ENCODE data around the gene HNRNPL.

HNRNPL gene

DNA sequence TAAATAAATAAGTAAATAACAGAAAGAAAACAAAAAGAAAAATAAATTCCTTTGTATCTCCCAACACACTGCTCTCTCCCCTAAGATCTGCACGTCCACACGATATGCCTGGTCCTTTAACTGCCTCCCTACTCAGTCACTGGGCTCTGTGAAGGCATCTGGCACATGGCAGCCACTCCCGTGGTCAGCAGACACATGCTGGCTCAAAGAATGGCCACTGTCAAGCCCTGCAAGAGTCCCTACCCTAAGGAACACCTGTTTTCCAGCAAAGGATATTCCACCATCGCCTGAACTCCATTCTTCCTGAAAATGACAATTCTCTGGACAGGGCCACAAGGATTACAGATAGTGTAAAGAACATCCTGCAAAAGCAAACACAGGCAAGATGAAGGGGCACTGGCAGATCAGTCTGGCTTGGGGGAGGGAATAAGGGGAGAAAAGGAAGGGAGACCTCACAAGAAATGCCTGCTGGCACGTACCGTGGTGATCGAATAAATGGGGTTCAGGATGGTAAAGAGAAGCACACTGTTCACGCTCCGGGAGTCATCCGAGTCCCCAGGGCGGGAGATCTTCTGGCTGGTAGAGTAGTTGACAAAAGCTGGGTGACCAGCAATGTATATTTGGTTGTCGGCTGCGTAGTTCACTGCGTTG, 4.3 kb downstream of the HNRNPL start:
- Histone ChIP-seq H3K9ac (no peak overlapping the region), H3K27ac (no peak overlapping the region), H3K4me2 (ENCODE audit: low read length) (no peak overlapping the region), H3K36me3 (ENCODE audit: control insufficient read depth, insufficient read depth, low read length) (no peaks in the 10 kb centered on the region), H3K4me3 (ENCODE audit: low read depth, low read length) (no peak overlapping the region), H3K79me2 (peaks cover 49% of the 10 kb centered on the region), H3K4me1 (peaks cover 10% of the 10 kb centered on the region), H2AFZ (no peak overlapping the region), H3K9me3 (ENCODE audit: control insufficient read depth, low read length) (no peaks in the 10 kb centered on the region), H3K27me3 (ENCODE audit: control insufficient read depth, insufficient read depth, low read length) (no peaks in the 10 kb centered on the region)
- TF ChIP-seq, protein P1, sequence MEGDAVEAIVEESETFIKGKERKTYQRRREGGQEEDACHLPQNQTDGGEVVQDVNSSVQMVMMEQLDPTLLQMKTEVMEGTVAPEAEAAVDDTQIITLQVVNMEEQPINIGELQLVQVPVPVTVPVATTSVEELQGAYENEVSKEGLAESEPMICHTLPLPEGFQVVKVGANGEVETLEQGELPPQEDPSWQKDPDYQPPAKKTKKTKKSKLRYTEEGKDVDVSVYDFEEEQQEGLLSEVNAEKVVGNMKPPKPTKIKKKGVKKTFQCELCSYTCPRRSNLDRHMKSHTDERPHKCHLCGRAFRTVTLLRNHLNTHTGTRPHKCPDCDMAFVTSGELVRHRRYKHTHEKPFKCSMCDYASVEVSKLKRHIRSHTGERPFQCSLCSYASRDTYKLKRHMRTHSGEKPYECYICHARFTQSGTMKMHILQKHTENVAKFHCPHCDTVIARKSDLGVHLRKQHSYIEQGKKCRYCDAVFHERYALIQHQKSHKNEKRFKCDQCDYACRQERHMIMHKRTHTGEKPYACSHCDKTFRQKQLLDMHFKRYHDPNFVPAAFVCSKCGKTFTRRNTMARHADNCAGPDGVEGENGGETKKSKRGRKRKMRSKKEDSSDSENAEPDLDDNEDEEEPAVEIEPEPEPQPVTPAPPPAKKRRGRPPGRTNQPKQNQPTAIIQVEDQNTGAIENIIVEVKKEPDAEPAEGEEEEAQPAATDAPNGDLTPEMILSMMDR (IDR thresholded peaks at IDR 0.05) = no peak

DNA sequence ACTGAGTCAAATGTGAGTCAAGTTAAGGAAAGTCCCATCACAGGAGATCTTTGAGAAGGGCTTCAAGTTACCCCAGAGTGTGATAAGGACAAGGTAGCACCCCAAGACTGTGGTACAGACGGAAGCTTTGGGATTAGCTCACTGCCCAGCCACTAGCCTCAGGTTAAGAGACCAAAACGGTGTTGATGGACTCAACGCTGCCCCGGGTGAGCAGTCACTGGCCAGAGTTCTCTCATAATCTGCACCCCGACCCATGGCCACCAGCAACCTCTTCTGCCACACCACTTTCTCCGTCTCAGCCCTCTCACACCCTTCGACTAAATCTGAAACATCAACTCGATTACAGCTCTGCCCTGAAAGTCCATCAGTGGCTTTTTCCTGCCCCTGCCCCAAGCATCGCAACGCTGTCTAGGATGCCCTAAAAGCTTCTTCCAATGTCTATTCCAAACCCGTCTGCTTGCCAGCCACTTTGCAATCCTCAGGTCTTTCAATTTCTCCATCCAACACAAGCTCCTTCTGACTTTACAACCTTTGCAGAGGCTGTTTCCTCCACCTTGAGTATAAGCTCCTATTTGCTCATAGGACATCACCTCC, 5.6 kb downstream of the HNRNPL start:
- Histone ChIP-seq H3K4me1 (peaks cover 10% of the 10 kb centered on the region), H3K79me2 (peaks cover 49% of the 10 kb centered on the region), H2AFZ (no peak overlapping the region), H3K9me3 (ENCODE audit: control insufficient read depth, low read length) (no peaks in the 10 kb centered on the region), H3K27me3 (ENCODE audit: control insufficient read depth, insufficient read depth, low read length) (no peaks in the 10 kb centered on the region), H3K27ac (no peak overlapping the region), H3K4me2 (ENCODE audit: low read length) (no peak overlapping the region), H3K9ac (no peak overlapping the region), H3K36me3 (ENCODE audit: control insufficient read depth, insufficient read depth, low read length) (no peaks in the 10 kb centered on the region), H3K4me3 (ENCODE audit: low read depth, low read length) (no peak overlapping the region)
- TF ChIP-seq, protein P1 (IDR thresholded peaks at IDR 0.05) = no peak

DNA sequence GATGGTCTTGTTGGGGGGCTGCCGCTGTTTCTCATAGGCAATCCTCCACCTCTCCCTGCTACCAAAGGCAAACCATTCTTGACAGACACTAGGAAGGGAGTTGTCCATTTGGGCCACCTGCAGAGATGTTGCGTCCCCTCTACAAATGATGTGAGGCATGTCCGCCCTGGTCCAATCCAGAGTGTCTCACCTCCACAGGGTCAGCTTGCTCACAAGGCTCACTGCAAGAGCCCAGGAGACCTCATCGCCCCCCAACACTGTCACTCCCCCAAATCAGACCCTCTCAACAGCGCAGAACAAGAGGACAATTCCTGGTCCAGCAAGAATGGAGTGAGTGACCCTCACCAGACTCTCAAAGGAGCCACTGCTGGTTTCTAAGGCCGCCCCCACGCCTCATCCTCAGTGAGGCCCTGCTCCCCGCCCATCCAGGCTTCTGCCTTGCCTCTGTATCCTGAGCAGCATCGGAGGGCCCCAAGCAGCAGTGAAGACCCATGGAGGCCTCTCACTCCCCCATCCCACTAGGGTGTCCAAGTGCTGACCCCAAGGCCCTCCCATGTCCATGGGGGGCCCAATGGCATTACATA, 6.5 kb downstream of the HNRNPL start:
- Histone ChIP-seq H3K27ac (no peak overlapping the region), H3K9ac (no peak overlapping the region), H3K79me2 (peaks cover 40% of the 10 kb centered on the region), H3K4me2 (ENCODE audit: low read length) (no peak overlapping the region), H3K9me3 (ENCODE audit: control insufficient read depth, low read length) (no peaks in the 10 kb centered on the region), H3K4me1 (peaks cover 5% of the 10 kb centered on the region), H3K27me3 (ENCODE audit: control insufficient read depth, insufficient read depth, low read length) (no peaks in the 10 kb centered on the region), H3K36me3 (ENCODE audit: control insufficient read depth, insufficient read depth, low read length) (no peaks in the 10 kb centered on the region), H2AFZ (no peak overlapping the region), H3K4me3 (ENCODE audit: low read depth, low read length) (no peak overlapping the region)
- TF ChIP-seq, protein P1 (IDR thresholded peaks at IDR 0.05) = no peak

DNA sequence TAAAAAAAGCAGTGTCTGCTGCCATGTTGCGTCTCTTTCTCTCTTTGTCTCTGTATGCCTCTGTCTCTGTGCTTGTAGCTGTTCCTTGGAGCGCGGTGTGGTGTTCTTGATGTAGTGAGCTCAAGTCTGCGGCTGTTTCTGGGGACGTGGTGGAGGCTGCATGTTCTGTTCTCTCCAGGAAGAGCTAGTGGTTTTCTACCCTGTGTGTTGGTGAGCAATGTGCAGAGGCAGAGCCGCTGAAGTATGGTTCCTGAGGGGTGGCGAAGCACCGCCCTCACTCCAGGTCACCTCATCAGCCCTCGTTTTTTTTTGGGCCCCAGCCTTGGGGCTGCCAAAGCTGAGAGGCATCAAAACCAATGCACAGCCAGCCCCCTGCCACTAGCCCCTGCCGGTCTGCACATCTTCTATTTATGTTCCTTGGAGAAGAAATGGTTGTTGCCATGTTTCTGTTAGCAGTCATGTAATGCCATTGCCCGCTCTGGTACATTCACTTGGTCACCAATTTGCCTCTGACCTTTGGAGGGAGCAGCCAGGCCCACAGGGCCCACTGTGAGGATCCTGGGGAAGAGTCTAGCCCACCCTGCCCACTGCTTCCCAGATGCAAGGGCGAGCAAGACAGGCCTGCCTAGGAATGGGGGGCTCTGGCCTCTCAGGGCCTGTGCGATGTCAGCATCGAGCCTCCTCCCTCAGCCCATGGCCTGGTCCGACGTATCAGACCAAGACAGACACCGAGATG, 7.2 kb downstream of the HNRNPL start:
- no peaks in the 10 kb centered on the region for H3K36me3 ChIP-seq (ENCODE audit: control insufficient read depth, insufficient read depth, low read length)
- no peak overlapping the region for H3K4me3 ChIP-seq (ENCODE audit: low read depth, low read length)
- no peak overlapping the region for H2AFZ ChIP-seq
- H3K9ac ChIP-seq = no peak overlapping the region
- H3K27me3 ChIP-seq (ENCODE audit: control insufficient read depth, insufficient read depth, low read length) = no peaks in the 10 kb centered on the region
- TF ChIP-seq, protein P1 (IDR thresholded peaks at IDR 0.05) = no peak
- H3K4me2 ChIP-seq (ENCODE audit: low read length) = no peak overlapping the region
- H3K4me1 ChIP-seq = peaks cover 2% of the 10 kb centered on the region
- H3K9me3 ChIP-seq (ENCODE audit: control insufficient read depth, low read length) = no peaks in the 10 kb centered on the region
- peaks cover 35% of the 10 kb centered on the region for H3K79me2 ChIP-seq
- H3K27ac ChIP-seq = no peak overlapping the region
